HG02623 (cell line): ENCODE results near the gene GALP.
"Not testable (repeated sequence)": the region's sequence is repeated elsewhere in the genome, so short reads cannot be mapped to it uniquely, and the experiment has no call there.

Experiments
- ATAC-seq: cut with Tn5 transposase; IDR thresholded peaks from one replicate; pipeline ENCODE4 v1.9.1; 2021; ENCODE audit warnings: moderate library complexity; ENCODE audit not compliant: unreplicated experiment

Gene GALP

DNA sequence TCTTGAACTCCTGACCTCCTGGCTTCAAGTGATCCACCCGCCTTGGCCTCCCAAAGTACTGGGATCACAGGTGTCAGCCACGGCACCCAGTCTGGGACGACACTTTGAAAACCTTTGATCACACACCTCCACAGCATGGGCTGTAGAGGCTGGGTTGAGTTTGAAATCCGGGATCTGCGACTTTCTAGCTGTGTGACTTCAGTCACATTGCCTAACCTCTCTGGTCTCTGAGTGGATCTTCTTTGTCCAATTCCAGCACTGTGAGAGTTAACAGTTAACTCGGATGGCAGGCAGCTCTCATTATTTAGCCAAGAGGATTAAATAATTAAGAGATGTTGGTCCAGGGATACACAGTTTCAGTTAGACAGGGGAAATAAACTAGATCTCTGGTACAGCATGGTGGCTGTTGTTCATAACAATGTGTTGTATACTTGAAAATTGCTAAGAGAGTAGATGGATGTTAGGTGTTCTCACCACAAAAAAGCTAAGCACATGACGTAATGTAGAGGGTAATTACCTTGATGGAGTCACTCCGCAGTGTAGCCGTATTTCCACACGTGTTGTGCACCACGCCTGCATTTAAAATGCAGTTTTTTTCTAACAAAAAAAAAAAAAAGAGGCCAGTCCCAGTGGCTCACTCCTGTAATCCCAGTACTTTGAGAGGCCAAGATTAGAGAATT lies 1.9 kb downstream of the GALP start:
- no peak for ATAC-seq

DNA sequence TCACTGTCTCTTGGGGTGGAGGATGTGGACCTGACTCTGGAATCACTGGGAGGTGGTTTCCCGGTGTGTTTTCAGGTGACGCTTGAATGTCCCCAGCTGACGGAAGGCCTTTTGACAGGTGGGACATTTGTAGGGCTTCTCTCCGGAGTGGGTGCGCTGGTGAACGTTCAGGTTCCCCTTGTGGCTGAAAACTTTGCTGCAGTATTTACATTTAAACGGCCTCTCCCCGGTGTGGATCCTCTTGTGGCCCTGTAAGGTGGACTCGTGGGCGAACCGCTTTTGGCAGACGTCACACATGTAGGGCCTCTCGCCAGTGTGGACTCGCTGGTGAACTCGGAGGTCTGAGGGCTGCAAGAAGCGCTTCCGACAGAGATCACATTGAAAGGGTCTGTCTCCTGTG lies 14.0 kb downstream of the GALP start:
- no peak for ATAC-seq

DNA sequence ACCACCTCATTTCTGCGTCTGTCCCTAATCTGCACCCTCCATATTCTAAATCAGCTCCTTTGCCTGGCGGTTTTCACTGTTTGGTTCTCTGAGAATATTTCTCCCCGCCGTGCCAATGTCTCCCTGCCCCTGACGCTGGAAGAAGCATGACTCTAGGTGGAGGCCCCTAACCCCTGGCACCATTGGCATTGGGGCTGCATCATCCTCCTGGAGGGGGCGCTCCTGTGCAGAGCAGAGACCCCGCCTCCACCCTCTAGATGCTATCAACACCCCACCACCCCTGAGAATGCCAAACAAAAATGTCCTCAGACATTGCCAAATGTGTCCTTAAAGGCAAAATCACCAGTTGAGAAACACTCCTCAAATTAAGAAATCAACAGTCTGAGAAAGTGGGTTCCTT lies 15.3 kb downstream of the GALP start:
- no peak for ATAC-seq

DNA sequence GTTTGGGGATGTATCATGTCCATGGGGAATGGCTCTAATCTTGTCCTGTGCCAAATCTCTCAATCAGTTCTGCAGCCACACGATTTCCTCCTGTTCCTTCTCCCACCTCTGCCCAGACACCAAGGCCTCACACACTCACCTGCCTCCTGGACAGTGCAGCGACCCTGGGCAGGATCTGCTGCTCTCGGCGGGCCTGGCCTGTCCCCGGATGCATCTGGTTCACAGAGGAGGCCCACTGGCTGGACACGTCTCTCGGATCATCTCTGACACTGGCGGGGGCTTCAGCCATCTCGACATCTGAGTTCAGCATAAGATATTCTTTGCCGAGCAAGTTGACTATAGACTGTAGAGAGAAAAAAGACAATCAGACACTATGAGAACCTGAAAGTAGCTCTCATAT lies 15.9 kb downstream of the GALP start:
- ATAC-seq: no peak

DNA sequence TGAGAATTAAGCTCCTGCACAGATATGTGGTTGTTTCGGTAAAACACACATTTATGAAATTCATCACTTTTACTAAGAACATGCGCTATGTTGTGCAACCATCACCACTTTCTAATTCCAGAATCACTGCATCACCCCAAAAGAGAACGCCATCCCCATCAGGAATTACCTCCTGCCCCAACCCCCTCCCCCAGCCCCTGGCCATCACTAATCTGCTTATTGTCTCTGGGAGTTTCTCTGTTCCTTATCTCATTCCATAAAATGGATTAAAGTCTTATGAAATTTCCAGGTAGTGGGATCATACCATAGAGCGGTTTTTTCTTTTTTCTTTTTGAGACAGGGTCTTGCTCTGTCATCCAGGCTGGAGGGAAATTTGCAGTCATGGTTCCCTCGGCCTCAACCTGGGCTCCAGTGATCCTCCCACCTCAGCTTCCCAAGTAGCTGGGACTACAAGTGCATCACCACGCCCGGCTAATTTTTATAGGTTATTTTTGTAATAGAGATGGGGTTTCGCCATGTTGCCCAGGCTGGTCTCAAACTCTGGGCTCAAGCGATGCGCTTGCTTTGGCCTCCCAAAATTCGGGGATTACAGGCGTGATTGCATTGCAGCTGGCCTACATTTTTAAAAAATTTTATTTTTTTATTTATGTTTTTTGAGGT lies 18.3 kb downstream of the GALP start:
- no peak for ATAC-seq

DNA sequence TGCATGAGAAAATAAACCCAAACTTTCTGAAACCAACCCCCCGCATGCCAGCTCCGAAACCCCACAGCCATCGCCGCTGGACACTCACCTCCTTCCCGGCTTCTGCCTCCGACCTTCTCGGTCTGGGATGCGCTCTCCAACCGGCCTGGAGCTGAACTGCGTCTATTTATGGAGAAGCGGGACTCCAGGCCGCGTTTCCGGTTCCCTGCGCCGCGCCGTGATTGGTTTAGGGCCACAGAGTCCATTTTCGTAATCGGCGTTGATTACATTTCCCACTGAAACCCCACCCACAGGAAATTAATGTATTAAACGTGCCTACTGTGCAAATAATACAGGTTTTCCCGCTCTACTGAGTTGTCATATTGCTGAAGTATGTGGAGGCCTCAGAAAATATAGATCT lies 21.8 kb downstream of the GALP start, which contains the start of gene ZSCAN5B:
ZSCAN5B (minus strand) TSS at position 138 of the 400 bp plus-strand sequence. CDS start 4,731 bp downstream, outside the sequence.
- not testable (repeated sequence) for ATAC-seq

DNA sequence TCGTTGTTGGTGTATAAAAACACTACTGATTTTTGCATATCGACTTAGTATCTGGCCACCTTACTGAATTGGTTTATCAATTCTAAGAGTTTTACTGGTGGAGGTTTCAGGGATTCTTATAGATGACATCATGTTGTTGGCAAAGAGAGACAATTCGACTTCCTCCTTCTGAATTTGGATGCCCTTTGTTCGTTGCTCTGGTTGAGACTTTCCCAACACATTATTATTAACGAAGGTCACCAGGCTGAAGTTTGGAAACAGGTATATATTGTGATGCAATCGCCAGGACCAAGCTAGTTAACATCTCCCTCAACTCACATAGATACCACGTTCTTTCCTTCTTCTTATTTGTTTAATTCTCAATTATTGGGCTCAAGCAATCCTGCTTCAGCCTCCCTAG lies 23.9 kb downstream of the GALP start:
- no peak for ATAC-seq

DNA sequence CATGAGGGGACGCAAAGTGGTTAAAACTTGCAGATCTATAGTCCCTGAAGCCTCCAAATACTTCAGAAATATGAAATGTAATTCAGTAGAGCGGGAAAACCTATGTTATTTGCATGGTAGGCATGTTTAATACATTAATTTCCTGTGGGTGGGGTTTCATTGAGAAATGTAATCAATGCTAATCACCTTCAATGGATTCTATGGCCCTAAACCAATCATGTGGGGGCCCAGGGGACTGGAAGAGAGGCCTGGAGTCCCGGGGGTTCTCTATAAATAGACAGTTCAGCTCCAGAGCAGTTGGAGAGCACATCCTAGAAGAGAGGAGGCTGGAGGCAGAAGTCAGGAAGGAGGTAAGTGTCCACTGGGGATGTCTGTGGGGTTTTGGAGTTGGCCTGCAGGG lies 26.2 kb downstream of the GALP start, which contains the start of gene ZSCAN5C:
ZSCAN5C (plus strand) TSS at position 301 of the 400 bp plus-strand sequence. CDS start 3,641 bp downstream, outside the sequence.
- no peak for ATAC-seq

DNA sequence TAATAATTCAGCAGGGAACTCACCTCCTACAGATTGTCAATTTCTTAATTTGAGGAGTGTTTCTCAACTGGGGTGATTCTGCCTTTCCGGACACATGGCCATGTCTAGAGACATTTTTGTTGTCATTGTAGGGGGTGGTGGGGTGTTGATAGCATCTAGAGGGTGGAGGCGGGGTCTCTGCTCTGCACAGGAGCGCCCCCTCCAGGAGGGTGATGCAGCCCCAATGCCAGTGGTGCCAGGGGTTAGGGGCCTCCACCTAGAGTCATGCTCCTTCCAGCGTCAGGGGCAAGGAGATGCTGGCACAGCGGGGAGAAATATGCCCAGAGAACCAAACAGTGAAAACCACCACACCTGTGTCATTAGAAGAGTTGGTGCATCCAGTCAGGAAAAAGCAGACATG lies 31.8 kb downstream of the GALP start:
- ATAC-seq: not testable (repeated sequence)

DNA sequence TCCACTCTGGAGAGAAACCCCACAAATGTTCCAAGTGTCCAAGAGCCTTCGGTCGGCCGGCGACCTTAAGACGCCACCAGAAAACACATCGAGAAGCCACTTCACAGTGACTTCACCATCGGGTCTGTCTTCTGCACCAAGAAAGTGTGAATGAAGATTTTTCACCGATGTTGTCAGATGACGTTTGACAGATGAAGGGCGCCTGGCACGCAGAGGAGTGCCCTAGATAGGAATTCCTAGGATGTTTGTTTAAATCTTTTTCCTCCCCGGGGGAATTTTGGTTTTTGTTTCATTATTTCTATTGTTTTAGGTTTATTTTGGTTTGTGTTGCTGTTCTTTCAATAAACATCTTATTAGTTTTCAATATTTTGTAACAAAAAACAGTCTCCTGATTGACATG lies 33.3 kb downstream of the GALP start:
- ATAC-seq: no peak

DNA sequence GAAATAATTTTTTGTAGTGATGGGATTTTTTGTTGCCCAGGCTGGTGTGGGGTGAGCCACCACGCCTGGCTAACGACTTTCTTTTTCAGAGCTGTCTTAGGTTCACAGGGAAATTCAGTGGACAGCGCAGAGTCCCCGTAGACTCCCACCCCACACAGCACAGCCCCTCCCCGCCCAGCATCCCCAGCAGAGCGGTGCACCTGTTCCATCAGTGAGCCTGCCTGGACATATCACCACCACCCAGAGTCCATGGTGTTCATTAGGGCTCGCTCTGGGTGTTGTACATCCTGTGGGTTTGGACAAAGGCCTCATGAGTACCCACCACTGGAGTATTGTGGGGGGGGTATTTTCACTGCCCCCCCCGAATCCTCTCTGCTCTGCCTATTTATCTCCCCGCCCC lies 34.2 kb downstream of the GALP start:
- ATAC-seq: not testable (repeated sequence)

DNA sequence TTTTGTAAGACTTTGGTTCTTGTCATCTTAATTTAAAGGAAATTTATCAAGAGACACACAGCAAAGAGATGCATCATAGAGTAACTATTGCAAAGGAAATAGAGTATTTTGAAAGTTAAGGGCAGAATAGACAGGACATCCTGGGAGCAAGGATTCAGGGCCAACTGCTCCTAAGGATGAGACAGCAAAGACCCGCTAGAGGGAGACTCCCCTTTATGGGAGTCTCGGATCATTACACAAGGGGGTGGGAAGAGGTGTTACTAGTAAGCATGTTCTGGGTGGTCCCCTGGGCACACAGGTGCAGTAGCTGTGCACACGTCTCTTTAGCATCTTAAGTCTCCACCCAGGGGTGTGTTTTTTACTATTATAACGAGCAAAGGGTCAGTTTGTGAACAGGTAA lies 35.9 kb downstream of the GALP start:
- ATAC-seq: no peak

DNA sequence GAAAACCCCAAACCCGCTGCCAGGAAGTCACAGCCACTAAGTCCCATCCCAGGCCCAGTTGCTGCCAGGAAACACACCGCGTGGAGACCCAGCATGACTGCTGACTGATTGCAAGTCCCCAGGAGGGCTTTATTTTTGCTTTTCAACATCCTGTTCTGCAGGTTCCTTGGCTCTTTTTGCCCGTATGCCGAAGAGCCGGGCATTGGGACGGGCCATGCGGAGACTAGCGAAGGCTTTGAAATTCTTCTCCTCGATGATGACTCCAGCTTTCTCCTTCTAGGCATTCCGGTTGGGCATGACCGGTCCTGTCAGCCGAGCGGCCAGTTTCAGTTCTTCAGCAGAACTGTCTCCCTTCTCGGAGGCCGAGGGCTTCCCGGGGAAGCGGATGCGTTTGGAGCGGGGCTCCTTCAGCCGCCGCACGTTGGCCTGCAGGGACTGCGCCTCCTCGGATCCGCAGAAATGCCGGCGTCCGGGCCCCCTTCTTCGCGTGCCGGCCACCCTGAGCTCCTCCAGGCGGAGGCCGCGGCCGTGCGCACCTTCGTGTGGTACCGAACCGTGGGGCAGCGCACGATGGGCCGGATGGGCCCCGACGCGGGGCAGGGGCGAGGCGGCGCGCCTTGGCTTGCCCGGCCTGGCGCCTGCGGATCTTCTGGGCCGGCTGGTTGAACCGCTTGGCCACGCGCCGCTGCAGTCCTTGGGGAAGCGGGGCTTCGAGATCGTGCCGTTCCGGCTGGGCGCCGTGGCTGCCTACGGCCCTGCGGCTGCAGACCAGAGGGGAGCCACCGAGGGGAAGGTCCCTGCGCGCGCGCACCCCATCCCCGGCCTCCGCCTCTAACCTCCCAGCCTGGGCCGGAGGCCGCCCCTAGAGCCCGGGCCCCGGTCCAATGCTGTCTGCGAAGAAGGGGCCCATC lies 41.5 kb downstream of the GALP start:
- ATAC-seq: no peak

DNA sequence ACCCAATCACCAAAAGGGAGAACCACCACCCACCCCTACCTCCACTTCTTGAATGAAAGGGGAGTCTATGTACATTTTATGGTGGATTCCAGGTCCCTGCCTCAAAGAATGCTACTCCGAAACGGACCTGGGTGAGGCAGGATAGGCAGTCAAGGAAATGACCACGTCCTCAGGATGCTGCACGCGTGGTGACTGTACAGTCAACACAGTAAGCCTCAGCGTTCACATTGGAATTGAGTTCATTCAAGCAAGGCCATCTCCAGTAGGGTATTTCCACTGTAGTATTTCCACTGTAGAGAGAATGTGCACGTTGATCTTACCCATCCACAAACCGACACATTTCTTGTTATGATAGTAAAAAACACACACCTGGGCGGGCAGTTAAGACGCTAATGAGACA lies 43.2 kb downstream of the GALP start:
- ATAC-seq: no peak

DNA sequence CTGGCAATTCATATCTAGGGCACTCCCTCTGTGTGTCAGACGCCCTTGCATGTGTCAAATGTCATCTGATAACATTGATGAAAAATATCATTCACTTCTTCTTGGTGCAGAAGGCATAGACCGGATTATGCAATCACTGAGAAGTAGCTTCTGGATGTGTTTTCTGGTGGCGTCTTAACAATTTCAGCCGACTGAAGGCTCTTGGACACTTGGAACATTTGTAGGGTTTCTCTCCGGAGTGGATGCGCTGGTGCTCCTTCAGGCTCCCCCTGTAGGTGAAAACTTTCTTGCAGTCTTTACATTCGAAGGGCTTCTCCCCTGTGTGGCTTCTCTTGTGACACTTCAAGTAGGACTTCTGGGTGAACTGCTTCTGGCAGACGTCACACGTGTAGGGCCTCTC lies 45.6 kb downstream of the GALP start:
- ATAC-seq: not testable (repeated sequence)

DNA sequence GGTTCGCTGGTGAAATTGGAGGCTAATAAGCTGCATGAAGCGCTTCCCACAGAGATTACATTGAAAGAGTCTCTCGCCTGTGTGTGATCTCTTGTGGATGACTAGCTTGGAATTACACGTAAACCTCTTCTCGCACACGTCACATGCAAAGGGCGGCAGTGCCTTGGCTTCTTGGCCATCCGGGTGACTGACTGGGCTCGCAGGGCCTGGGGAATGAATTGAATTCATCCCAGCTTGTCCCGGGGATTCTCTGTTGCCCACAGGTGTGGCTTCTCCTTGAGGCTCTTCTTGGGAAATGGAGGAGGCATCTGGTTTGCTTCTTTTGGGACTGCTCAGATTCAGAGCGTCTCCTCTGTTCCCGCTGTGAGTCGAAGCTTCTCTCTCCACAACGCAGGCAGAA lies 46.0 kb downstream of the GALP start:
- ATAC-seq: no peak

DNA sequence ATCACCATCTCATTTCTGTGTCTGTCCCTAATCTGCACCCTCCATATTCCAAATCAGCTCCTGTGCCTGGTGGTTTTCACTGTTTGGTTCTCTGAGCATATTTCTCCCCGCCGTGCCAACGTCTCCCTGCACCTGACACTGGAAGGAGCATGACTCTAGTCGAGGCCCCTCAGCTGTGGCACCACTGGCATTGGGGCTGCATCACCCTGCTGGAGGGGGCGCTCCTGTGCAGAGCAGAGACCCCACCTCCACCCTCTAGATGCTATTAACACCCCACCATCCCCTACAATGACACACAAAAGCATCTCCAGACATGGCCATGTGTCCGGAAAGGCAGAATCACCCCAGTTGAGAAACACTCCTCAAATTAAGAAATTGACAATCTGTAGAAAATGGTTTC lies 47.1 kb downstream of the GALP start:
- ATAC-seq: no peak

DNA sequence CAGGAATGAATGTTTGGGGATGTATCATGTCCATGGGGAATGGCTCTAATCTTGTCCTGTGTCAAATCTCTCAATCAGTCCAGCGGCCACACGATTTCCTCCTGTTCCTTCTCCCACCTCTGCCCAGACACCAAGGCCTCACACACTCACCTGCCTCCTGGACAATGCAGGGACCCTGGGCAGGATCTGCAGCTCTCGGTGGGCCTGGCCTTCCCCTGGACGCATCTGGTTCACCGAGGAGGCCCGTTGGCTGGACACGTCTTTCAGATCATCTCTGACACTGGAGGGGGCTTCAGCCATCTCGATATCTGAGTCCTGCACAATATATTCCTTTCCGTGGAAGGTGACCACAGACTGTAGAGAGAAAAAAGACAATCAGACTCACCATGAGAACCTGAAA lies 47.7 kb downstream of the GALP start:
- ATAC-seq: no peak
